SK-N-SH (cell line): ENCODE data around the gene ARMH4. TPM values are rescaled to one million over a fixed set of nuclear protein-coding genes. Genes with fewer than 3 reads are reported as not detected.

Experiments used
- CTCF ChIA-PET: fragments of 300-600, 350-600 bp; formaldehyde crosslinking; extraction: SDS; loops from one replicate; lab custom pipeline; 2021; lab: Yijun Ruan, JAX
- POLR2A ChIA-PET: fragments of 350-600 bp; sonication (Branson Sonifier 250); formaldehyde crosslinking; extraction: SDS; loops from one replicate; lab custom pipeline; 2020; ENCODE audit warnings: antibody characterized with exemption, inconsistent platforms; lab: Yijun Ruan, JAX
- DNase-seq: peaks from one replicate; pipeline ENCODE4 v3.0.0; 2012
- H2AFZ ChIP-seq: fragments of 200-600 bp; sonication (generic); 2 replicates; pipeline ENCODE4 v1.8.1; 2016; ENCODE audit warnings: antibody characterized with exemption, mild to moderate bottlenecking, low read depth
- H3F3A ChIP-seq: fragments of 200-600 bp; sonication (generic); replicated peaks from 2 replicates; pipeline ENCODE3; 2016; ENCODE audit warnings: antibody characterized with exemption, mild to moderate bottlenecking; ENCODE audit not compliant: insufficient read depth
- H3K27ac ChIP-seq, 2 experiments: fragments of 200-500 bp in 1 of 2; fragments of 200-600 bp in 1 of 2; sonication (Bioruptor generic) in 1 of 2; sonication (generic), shearing (Covaris generic) in 1 of 2; 2 replicates each; pipeline versions ENCODE4 v1.5.1 to v1.6.1; 2014 to 2016; ENCODE audit warnings: low read depth in 2 of 2, inconsistent platforms in 1 of 2, low read length in 1 of 2, mild to moderate bottlenecking in 1 of 2, mixed read lengths in 1 of 2
- H3K27me3 ChIP-seq: fragments of 200-600 bp; sonication (generic), shearing (Covaris generic); 2 replicates; pipeline ENCODE4 v1.6.1; 2016; ENCODE audit warnings: mixed run types; ENCODE audit not compliant: insufficient read depth
- H3K36me3 ChIP-seq, 2 experiments: fragments of 200-500 bp in 1 of 2; fragments of 200-600 bp in 1 of 2; sonication (Bioruptor generic) in 1 of 2; sonication (generic) in 1 of 2; replicated peaks in 1 of 2; 2 replicates each; pipeline versions ENCODE3 to v1.5.1; 2014 to 2016; ENCODE audit warnings: low read length in 1 of 2, mild to moderate bottlenecking in 1 of 2; ENCODE audit not compliant: insufficient read depth in 2 of 2, control insufficient read depth in 1 of 2
- H3K4me1 ChIP-seq, 2 experiments: fragments of 200-500 bp in 1 of 2; fragments of 200-600 bp in 1 of 2; sonication (Bioruptor generic) in 1 of 2; sonication (generic), shearing (Covaris generic) in 1 of 2; 2 replicates each; pipeline versions ENCODE4 v1.5.1 to v1.6.1; 2014 to 2016; ENCODE audit warnings: low read depth in 1 of 2, low read length in 1 of 2, mixed run types in 1 of 2; ENCODE audit not compliant: insufficient read depth in 2 of 2, control insufficient read depth in 1 of 2
- H3K4me2 ChIP-seq: fragments of 200-600 bp; sonication (generic), shearing (Covaris generic); 2 replicates; pipeline ENCODE4 v1.6.1; 2017; ENCODE audit warnings: mixed run types
- H3K4me3 ChIP-seq, 2 experiments: fragments of 200-500 bp in 1 of 2; fragments of 200-600 bp in 1 of 2; sonication (Bioruptor generic) in 1 of 2; sonication (generic), shearing (Covaris generic) in 1 of 2; 2 replicates each; pipeline versions ENCODE4 v1.5.1 to v1.8.1; 2014 to 2016; ENCODE audit warnings: low read depth in 2 of 2, inconsistent platforms in 1 of 2, low read length in 1 of 2, mild to moderate bottlenecking in 1 of 2, mixed read lengths in 1 of 2, moderate library complexity in 1 of 2
- H3K79me2 ChIP-seq: fragments of 200-600 bp; sonication (generic); 2 replicates; pipeline ENCODE4 v1.8.1; 2017; ENCODE audit warnings: mild to moderate bottlenecking; ENCODE audit not compliant: insufficient read depth
- H3K9ac ChIP-seq: fragments of 200-600 bp; sonication (generic); 2 replicates; pipeline ENCODE4 v1.6.1; 2017; ENCODE audit warnings: mixed run types
- H3K9me2 ChIP-seq: fragments of 200-600 bp; sonication (generic); 2 replicates; pipeline ENCODE4 v1.6.1; 2017; ENCODE audit warnings: mixed run types
- H3K9me3 ChIP-seq: fragments of 200-600 bp; sonication (generic); 2 replicates; pipeline ENCODE4 v1.6.1; 2017; ENCODE audit warnings: mixed run types, mild to moderate bottlenecking, moderate library complexity
- H4K20me1 ChIP-seq: fragments of 200-600 bp; sonication (generic); 2 replicates; pipeline ENCODE4 v1.6.1; 2017; ENCODE audit warnings: mild to moderate bottlenecking, mixed run types; ENCODE audit not compliant: insufficient read depth
- EP300 ChIP-seq, 2 experiments: IDR thresholded peaks; 2 replicates each; pipeline versions ENCODE4 v1.4.0 to v1.6.1; 2012; ENCODE audit warnings: borderline replicate concordance in 1 of 2, low read depth in 1 of 2, low read length in 1 of 2
- FOSL2 ChIP-seq: IDR thresholded peaks from 2 replicates; pipeline ENCODE4 v1.4.0; 2012; ENCODE audit warnings: low read depth, mild to moderate bottlenecking, moderate library complexity, borderline replicate concordance
- FOXJ3 ChIP-seq: sonication (generic); formaldehyde crosslinking; IDR thresholded peaks from 2 replicates; pipeline ENCODE4 v1.5.1; 2020; ENCODE audit warnings: mild to moderate bottlenecking, missing genetic modification reagents
- FOXM1 ChIP-seq: IDR thresholded peaks from 2 replicates; pipeline ENCODE4 v1.4.0; 2012; ENCODE audit warnings: low read depth, mild to moderate bottlenecking
- GABPA ChIP-seq: IDR thresholded peaks from 2 replicates; pipeline ENCODE4 v1.4.0; 2012; ENCODE audit warnings: low read depth, mild to moderate bottlenecking
- IRF3 ChIP-seq: fragments of 150-350 bp; IDR thresholded peaks from 2 replicates; pipeline ENCODE4 v1.6.1; 2016; ENCODE audit warnings: mild to moderate bottlenecking, low read depth, low read length
- MAX ChIP-seq: IDR thresholded peaks from 2 replicates; pipeline ENCODE4 v1.4.0; 2012; ENCODE audit warnings: low read depth
- MXI1 ChIP-seq: IDR thresholded peaks from 2 replicates; pipeline ENCODE4 v1.6.1; 2012; ENCODE audit warnings: mild to moderate bottlenecking, low read depth, low read length, improper control_type of control experiment
- PBX3 ChIP-seq: IDR thresholded peaks from 2 replicates; pipeline ENCODE4; 2012
- POLR2AphosphoS5 ChIP-seq: IDR thresholded peaks from 2 replicates; pipeline ENCODE4 v1.6.1; 2012; ENCODE audit warnings: low read depth, low read length
- SIN3A ChIP-seq: IDR thresholded peaks from 2 replicates; pipeline ENCODE4 v1.6.1; 2012; ENCODE audit warnings: low read depth, mild to moderate bottlenecking, low read length, moderate library complexity, borderline replicate concordance
- TAF1 ChIP-seq: IDR thresholded peaks from 2 replicates; pipeline ENCODE4 v1.6.1; 2012; ENCODE audit warnings: low read depth, mild to moderate bottlenecking, low read length, moderate library complexity, borderline replicate concordance
- TEAD4 ChIP-seq: IDR thresholded peaks from 2 replicates; pipeline ENCODE4 v1.4.0; 2012; ENCODE audit warnings: mild to moderate bottlenecking, borderline replicate concordance; ENCODE audit not compliant: insufficient read depth
- USF2 ChIP-seq: fragments of 150-350 bp; IDR thresholded peaks from 2 replicates; pipeline ENCODE4 v1.6.1; 2017; ENCODE audit warnings: antibody characterized with exemption, low read length, low read depth, borderline replicate concordance
- polyA plus RNA-seq, 3 experiments: library from polyadenylated mRNA; depleted of rRNA; stranded (reverse); fragments of >200 nt; gene quantifications; 2 replicates each; pipeline ENCODE4 v1.2.3, GENCODE V29; 2012
- TF ChIP-seq, protein P1 (sequence below): fragments of 200-600 bp; sonication (generic); IDR thresholded peaks from 2 replicates; pipeline ENCODE4 v1.6.1; 2017; ENCODE audit warnings: antibody characterized with exemption, mild to moderate bottlenecking, moderate library complexity

Gene ARMH4
- polyA plus RNA-seq, 1 of the 3 experiments (the other 2 are of a cell fraction), result 0.39 TPM

DNA sequence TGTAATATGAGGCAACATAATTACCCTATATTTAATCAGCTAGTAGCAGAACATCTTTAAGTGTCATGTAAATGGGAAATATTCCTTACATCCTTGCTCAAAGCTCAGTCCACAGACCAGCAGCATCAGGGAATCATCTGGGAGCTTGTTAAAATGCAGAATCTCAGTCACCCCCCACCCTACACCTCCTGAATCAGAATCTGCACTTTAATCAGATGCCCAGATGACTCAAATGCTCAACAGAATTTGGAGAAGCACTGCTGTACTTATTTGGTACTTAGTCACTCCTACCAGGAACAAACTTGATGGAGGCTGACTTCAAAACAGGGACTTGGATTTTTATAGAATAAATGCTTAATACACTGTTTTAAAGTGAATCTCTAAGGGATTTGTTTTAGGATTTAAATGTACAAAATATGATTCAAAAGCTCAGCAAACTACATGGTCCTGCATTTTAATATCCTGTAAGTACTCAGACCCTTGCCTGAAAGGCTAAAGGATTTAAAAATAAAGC, 96.5 kb downstream of the ARMH4 start:
- no peaks in the 10 kb centered on the region for H3K9me3 ChIP-seq
- no peak overlapping the region for H3K27ac ChIP-seq
- H3K27me3 ChIP-seq, result peaks cover 18% of the 10 kb centered on the region; the same call in 1 of the 2 replicates
- H3K36me3 ChIP-seq, result no peaks in the 10 kb centered on the region
- CTCF ChIA-PET, result interaction anchor here (0.6 to 1.7 kb wide), 2 partner anchors 16 to 17 kb away, joined by 3 to 10 read pairs; no protein-coding TSS in a partner anchor
- no peaks in the 10 kb centered on the region for H3F3A ChIP-seq
- H3K9ac ChIP-seq, result no peak overlapping the region
- H2AFZ ChIP-seq, result no peak overlapping the region
- no peak for DNase-seq
- no peak overlapping the region for H3K4me2 ChIP-seq
- TF ChIP-seq FOXM1 (no peak), MXI1 (no peak), GABPA (no peak), PBX3 (no peak), TAF1 (no peak), TEAD4 (no peak), IRF3 (no peak), EP300 (IDR thresholded peaks at IDR 0.05; ENCODE audit: borderline replicate concordance in 1 of 2, low read depth in 1 of 2, low read length in 1 of 2) (no peak), FOSL2 (no peak), SIN3A (no peak), USF2 (no peak), POLR2AphosphoS5 (no peak), MAX (no peak), FOXJ3 (CRISPR knock-in tag) (no peak)
- TF ChIP-seq, protein P1, sequence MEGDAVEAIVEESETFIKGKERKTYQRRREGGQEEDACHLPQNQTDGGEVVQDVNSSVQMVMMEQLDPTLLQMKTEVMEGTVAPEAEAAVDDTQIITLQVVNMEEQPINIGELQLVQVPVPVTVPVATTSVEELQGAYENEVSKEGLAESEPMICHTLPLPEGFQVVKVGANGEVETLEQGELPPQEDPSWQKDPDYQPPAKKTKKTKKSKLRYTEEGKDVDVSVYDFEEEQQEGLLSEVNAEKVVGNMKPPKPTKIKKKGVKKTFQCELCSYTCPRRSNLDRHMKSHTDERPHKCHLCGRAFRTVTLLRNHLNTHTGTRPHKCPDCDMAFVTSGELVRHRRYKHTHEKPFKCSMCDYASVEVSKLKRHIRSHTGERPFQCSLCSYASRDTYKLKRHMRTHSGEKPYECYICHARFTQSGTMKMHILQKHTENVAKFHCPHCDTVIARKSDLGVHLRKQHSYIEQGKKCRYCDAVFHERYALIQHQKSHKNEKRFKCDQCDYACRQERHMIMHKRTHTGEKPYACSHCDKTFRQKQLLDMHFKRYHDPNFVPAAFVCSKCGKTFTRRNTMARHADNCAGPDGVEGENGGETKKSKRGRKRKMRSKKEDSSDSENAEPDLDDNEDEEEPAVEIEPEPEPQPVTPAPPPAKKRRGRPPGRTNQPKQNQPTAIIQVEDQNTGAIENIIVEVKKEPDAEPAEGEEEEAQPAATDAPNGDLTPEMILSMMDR, result no peak
- H4K20me1 ChIP-seq, result no peaks in the 10 kb centered on the region
- peaks cover 0 to 4% of the 10 kb centered on the region in 2 experiments; a peak in 1 of 4 replicates for H3K4me1 ChIP-seq
- H3K9me2 ChIP-seq, result no peaks in the 10 kb centered on the region
- H3K79me2 ChIP-seq, result no peaks in the 10 kb centered on the region
- POLR2A ChIA-PET, result no interaction called here
- H3K4me3 ChIP-seq, result no peak overlapping the region
